ENCODE results near the gene MRPL24.

DNA sequence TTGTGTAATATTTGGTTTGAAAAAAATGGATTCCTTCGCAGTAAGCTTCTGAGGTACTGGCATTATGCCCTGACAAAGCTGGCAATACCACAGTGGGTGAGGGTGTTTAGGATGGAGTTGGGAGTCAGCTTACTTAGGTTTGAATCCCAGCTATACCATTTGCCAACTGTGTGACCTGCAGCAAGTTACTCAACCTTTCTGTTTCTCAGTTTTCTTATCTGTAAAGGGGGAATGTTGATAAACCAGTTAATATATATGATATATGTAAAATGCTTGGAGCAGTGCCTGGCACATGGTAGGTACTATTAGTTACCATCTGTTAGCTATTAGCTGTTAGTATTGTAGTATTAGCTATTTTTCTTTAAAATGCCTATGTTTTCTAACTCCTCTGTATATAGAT lies 15.5 kb upstream of the MRPL24 start:
- TF ChIP-seq, protein P1, sequence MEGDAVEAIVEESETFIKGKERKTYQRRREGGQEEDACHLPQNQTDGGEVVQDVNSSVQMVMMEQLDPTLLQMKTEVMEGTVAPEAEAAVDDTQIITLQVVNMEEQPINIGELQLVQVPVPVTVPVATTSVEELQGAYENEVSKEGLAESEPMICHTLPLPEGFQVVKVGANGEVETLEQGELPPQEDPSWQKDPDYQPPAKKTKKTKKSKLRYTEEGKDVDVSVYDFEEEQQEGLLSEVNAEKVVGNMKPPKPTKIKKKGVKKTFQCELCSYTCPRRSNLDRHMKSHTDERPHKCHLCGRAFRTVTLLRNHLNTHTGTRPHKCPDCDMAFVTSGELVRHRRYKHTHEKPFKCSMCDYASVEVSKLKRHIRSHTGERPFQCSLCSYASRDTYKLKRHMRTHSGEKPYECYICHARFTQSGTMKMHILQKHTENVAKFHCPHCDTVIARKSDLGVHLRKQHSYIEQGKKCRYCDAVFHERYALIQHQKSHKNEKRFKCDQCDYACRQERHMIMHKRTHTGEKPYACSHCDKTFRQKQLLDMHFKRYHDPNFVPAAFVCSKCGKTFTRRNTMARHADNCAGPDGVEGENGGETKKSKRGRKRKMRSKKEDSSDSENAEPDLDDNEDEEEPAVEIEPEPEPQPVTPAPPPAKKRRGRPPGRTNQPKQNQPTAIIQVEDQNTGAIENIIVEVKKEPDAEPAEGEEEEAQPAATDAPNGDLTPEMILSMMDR (IDR thresholded peaks at IDR 0.05; ENCODE audit: low read depth, low read length, poor library complexity, severe bottlenecking) = no peak
- TF ChIP-seq EZH2phosphoT487 (IDR thresholded peaks at IDR 0.05; ENCODE audit: borderline replicate concordance, low read length) = no peak
